HEK293T (cell line): ENCODE data around the gene VRK3.
"Not testable (repeated sequence)": the region's sequence is repeated elsewhere in the genome, so short reads cannot be mapped to it uniquely, and the experiment has no call there.

Source experiments
- CTCF ChIA-PET: fragments of 350-600 bp; formaldehyde crosslinking; extraction: SDS; loops from one replicate; lab custom pipeline; 2021; ENCODE audit warnings: antibody characterized with exemption, inconsistent platforms; lab: Yijun Ruan, JAX
- POLR2A ChIA-PET: fragments of 350-600 bp; formaldehyde crosslinking; extraction: SDS; loops from one replicate; lab custom pipeline; 2020; ENCODE audit warnings: antibody characterized with exemption, inconsistent platforms; lab: Yijun Ruan, JAX
- DNase-seq: peaks from one replicate; pipeline ENCODE4 v3.0.0; 2012; ENCODE audit warnings: mixed read lengths; ENCODE audit errors: extremely low spot score
- ARNT ChIP-seq: fragments of 450-650 bp; IDR thresholded peaks from 2 replicates; pipeline ENCODE4 v1.6.1; 2017; ENCODE audit warnings: mild to moderate bottlenecking
- BHLHE40 ChIP-seq: fragments of 450-650 bp; IDR thresholded peaks from 2 replicates; pipeline ENCODE4 v1.6.1; 2016; ENCODE audit warnings: mild to moderate bottlenecking, moderate library complexity, borderline replicate concordance
- CTBP1 ChIP-seq: fragments of 450-650 bp; IDR thresholded peaks from 2 replicates; pipeline ENCODE4 v1.6.1; 2016; ENCODE audit warnings: borderline replicate concordance
- ELF4 ChIP-seq: fragments of 450-650 bp; IDR thresholded peaks from 2 replicates; pipeline ENCODE4 v1.6.1; 2017; ENCODE audit warnings: antibody characterized with exemption
- FOXA1 ChIP-seq: fragments of 450-650 bp; IDR thresholded peaks from 2 replicates; pipeline ENCODE4 v1.6.1; 2016; ENCODE audit warnings: mild to moderate bottlenecking
- FOXK2 ChIP-seq: fragments of 450-650 bp; IDR thresholded peaks from 2 replicates; pipeline ENCODE4 v1.6.1; 2016; ENCODE audit warnings: mild to moderate bottlenecking
- FOXM1 ChIP-seq: fragments of 450-650 bp; IDR thresholded peaks from 2 replicates; pipeline ENCODE4 v1.6.1; 2017; ENCODE audit warnings: mild to moderate bottlenecking, borderline replicate concordance
- HDGF ChIP-seq: fragments of 450-650 bp; IDR thresholded peaks from 2 replicates; pipeline ENCODE4 v1.6.1; 2017; ENCODE audit warnings: antibody characterized with exemption, borderline replicate concordance
- L3MBTL2 ChIP-seq: fragments of 450-650 bp; conservative IDR thresholded peaks from 2 replicates; pipeline ENCODE4 v1.6.1; 2016; ENCODE audit warnings: mild to moderate bottlenecking
- LEF1 ChIP-seq: fragments of 450-650 bp; IDR thresholded peaks from 2 replicates; pipeline ENCODE4 v1.6.1; 2017; ENCODE audit warnings: mild to moderate bottlenecking, borderline replicate concordance
- NFRKB ChIP-seq: fragments of 450-650 bp; IDR thresholded peaks from 2 replicates; pipeline ENCODE4 v1.6.1; 2016; ENCODE audit warnings: mild to moderate bottlenecking, moderate library complexity
- PKNOX1 ChIP-seq: fragments of 450-650 bp; IDR thresholded peaks from 2 replicates; pipeline ENCODE4 v1.6.1; 2016
- SP1 ChIP-seq: fragments of 450-650 bp; IDR thresholded peaks from 2 replicates; pipeline ENCODE4 v1.6.1; 2017
- SUZ12 ChIP-seq: fragments of 450-650 bp; IDR thresholded peaks from 2 replicates; pipeline ENCODE4 v1.6.1; 2016; ENCODE audit warnings: mild to moderate bottlenecking
- TARDBP ChIP-seq: fragments of 450-650 bp; IDR thresholded peaks from 2 replicates; pipeline ENCODE4 v1.6.1; 2016
- ZNF384 ChIP-seq: fragments of 450-650 bp; IDR thresholded peaks from 2 replicates; pipeline ENCODE4 v1.6.1; 2016

The VRK3 gene

GRCh38 chr19:50025022-50025793 lies at the start of gene VRK3:
VRK3 (minus strand) TSS chr19:50025372; CDS start chr19:50016162, 9,210 bp downstream.
- POLR2A ChIA-PET = interaction anchor here (0.6 to 0.7 kb wide), 4 partner anchors 14 to 24 kb away, joined by 3 to 5 read pairs (median 4); no protein-coding TSS in a partner anchor
- DNase-seq = peak; percentile 98
- no peak for TF ChIP-seq SUZ12
- TF ChIP-seq PKNOX1 = peak; percentile 57; the same call in 1 of the 2 replicates
- no peak for TF ChIP-seq FOXA1
- TF ChIP-seq ARNT = no peak
- CTCF ChIA-PET = no interaction called here

GRCh38 chr19:50068382-50068781 lies 43.2 kb upstream of the VRK3 start:
- DNase-seq, CTCF ChIA-PET, POLR2A ChIA-PET: not testable (repeated sequence)

GRCh38 chr19:50067575-50067974 lies 42.4 kb upstream of the VRK3 start:
- ChIA-PET POLR2A (no interaction called here), CTCF (no interaction called here)
- TF ChIP-seq TARDBP = no peak
- TF ChIP-seq ELF4 = no peak
- no peak for TF ChIP-seq NFRKB
- no peak for TF ChIP-seq CTBP1
- TF ChIP-seq PKNOX1 = no peak
- no peak for TF ChIP-seq BHLHE40
- no peak for DNase-seq

DNA sequence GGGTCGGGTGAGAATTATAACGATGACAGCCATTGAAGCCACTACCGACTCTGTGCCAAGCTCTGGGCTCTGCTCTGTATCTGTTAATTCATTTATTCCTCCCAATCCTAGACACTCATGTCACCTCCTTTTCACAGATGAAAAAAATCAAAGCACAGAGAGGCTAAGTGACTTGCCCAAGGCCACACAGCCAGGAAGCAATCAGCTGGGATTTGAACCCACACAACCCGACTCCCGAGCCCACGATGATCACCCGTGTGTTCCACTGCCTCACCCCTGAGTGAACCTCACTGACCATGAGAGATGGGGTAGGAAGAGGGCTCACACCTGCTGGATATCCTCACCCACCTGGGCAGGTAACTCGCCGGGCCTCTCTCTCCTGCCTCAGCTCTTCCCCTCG lies 40.8 kb upstream of the VRK3 start:
- TF ChIP-seq PKNOX1 (no peak), SUZ12 (no peak), ZNF384 (no peak), ELF4 (no peak), CTBP1 (no peak), BHLHE40 (no peak), FOXA1 (no peak), SP1 (no peak), FOXM1 (no peak), NFRKB (no peak), TARDBP (no peak), LEF1 (no peak), ARNT (no peak), L3MBTL2 (no peak), HDGF (no peak), FOXK2 (no peak)
- DNase-seq = no peak
- ChIA-PET POLR2A (interaction anchor here (0.6 to 1.2 kb wide), 2 partner anchors 16 to 53 kb away, joined by 3 read pairs; no protein-coding TSS in a partner anchor), CTCF (no interaction called here)

GRCh38 chr19:50061650-50062049 lies 36.5 kb upstream of the VRK3 start:
- DNase-seq = no peak
- no peak for TF ChIP-seq NFRKB
- TF ChIP-seq SUZ12 = no peak
- no peak for TF ChIP-seq BHLHE40
- TF ChIP-seq SP1 = no peak
- no peak for TF ChIP-seq FOXA1
- TF ChIP-seq FOXM1 = no peak
- TF ChIP-seq TARDBP = no peak
- no peak for TF ChIP-seq HDGF
- TF ChIP-seq L3MBTL2 = no peak
- TF ChIP-seq ARNT = no peak
- TF ChIP-seq CTBP1 = no peak
- no peak for TF ChIP-seq FOXK2
- no peak for TF ChIP-seq LEF1
- no peak for TF ChIP-seq ELF4
- TF ChIP-seq ZNF384 = no peak
- TF ChIP-seq PKNOX1 = no peak
- POLR2A ChIA-PET = interaction anchor here (0.6 kb wide), 1 partner anchor 11 kb away, joined by 4 read pairs; no protein-coding TSS in a partner anchor
- CTCF ChIA-PET = no interaction called here

- CTCF ChIA-PET = no interaction called here
- no peak for DNase-seq
- POLR2A ChIA-PET = no interaction called here
- TF ChIP-seq SP1 = no peak
- TF ChIP-seq L3MBTL2 = no peak
Measured at GRCh38 chr19:50060107-50060506, 34.9 kb upstream of the VRK3 start.
